Endodermal cell (in vitro differentiated cells): ENCODE measurements around the gene DPP10. TPM values are rescaled to one million over a fixed set of nuclear protein-coding genes. Genes with fewer than 3 reads are reported as not detected.

Experiments used
- DNase-seq: peaks from one replicate; pipeline ENCODE4 v3.0.0-alpha.2; 2017
- H3K27ac ChIP-seq: 2 replicates; pipeline ENCODE4 v1.5.1; 2013; ENCODE audit warnings: mild to moderate bottlenecking, low read depth, low read length, moderate library complexity
- H3K27me3 ChIP-seq: 2 replicates; pipeline ENCODE4 v1.6.1; 2013; ENCODE audit warnings: mild to moderate bottlenecking, low read length, moderate library complexity; ENCODE audit not compliant: insufficient read depth, control insufficient read depth, poor library complexity, severe bottlenecking
- H3K36me3 ChIP-seq: 2 replicates; pipeline ENCODE4 v1.7.0; 2013; ENCODE audit warnings: mild to moderate bottlenecking, low read length, moderate library complexity; ENCODE audit not compliant: control insufficient read depth, insufficient read depth
- H3K4me1 ChIP-seq: one replicate; pipeline ENCODE4 v1.7.0; 2013; ENCODE audit warnings: low read length; ENCODE audit not compliant: control insufficient read depth, insufficient read depth
- H3K4me3 ChIP-seq: 2 replicates; pipeline ENCODE4 v1.5.1; 2013; ENCODE audit warnings: mild to moderate bottlenecking, low read length, moderate library complexity
- H3K9ac ChIP-seq: 2 replicates; pipeline ENCODE4 v1.6.1; 2013; ENCODE audit warnings: mild to moderate bottlenecking, low read length, moderate library complexity; ENCODE audit not compliant: poor library complexity, severe bottlenecking; ENCODE audit errors: extremely low read depth
- H3K9me3 ChIP-seq: 2 replicates; pipeline ENCODE4 v1.6.1; 2013; ENCODE audit warnings: mild to moderate bottlenecking, low read length, moderate library complexity; ENCODE audit not compliant: control insufficient read depth
- H3K27ac Mint-ChIP-seq: 2 replicates; pipeline ENCODE4 v1.8.0; 2020; ENCODE audit warnings: mixed read lengths
- H3K27me3 Mint-ChIP-seq: 2 replicates; pipeline ENCODE4 v1.8.0; 2021; ENCODE audit warnings: mild to moderate bottlenecking, mixed read lengths; ENCODE audit not compliant: insufficient read depth
- H3K36me3 Mint-ChIP-seq: 2 replicates; pipeline ENCODE4 v1.8.0; 2020; ENCODE audit warnings: low read depth, mixed read lengths
- H3K4me1 Mint-ChIP-seq: 2 replicates; pipeline ENCODE4 v1.8.0; 2020; ENCODE audit warnings: mixed read lengths
- H3K4me3 Mint-ChIP-seq: 2 replicates; pipeline ENCODE4 v1.8.0; 2020; ENCODE audit warnings: mild to moderate bottlenecking, moderate library complexity, mixed read lengths
- H3K9me3 Mint-ChIP-seq: 2 replicates; pipeline ENCODE4 v1.8.0; 2020; ENCODE audit warnings: mild to moderate bottlenecking, mixed read lengths
- WGBS, 2 experiments: methylation state at CpG; one replicate each; pipeline versions ENCODE4 v1.1.5 to v1.1.7; 2013; ENCODE audit warnings: missing lambda C conversion rate in 2 of 2, mixed read lengths in 1 of 2; ENCODE audit not compliant: insufficient coverage in 1 of 2, insufficient read length in 1 of 2; 5-methylcytosine and 5-hydroxymethylcytosine counted together
- total RNA-seq, 2 donors: library from RNA; stranded (reverse); fragmentation: NEBNext Ultra II Directional in 1 of 2; extraction: Animal tissue kit (Norgen Biotek cat#: 25700) in 1 of 2; gene quantifications; 2 replicates in 1 of 2; 3 replicates in 1 of 2; pipeline ENCODE4 v1.2.1, GENCODE V29; 2021
- TF ChIP-seq, protein P1 (sequence below): fragments of 200-600 bp; sonication (generic); conservative IDR thresholded peaks from 2 replicates; pipeline ENCODE4 v1.5.0; 2021; ENCODE audit warnings: antibody characterized with exemption, mild to moderate bottlenecking

Gene DPP10
- total RNA-seq, 2 donors from 2014 or later: 8.2 to 19.2 TPM

GRCh38 chr2:115294999-115295398 is 852.6 kb downstream of the DPP10 start:
- H3K27me3 Mint-ChIP-seq: no peaks in the 10 kb centered on the region
- no peaks in the 10 kb centered on the region for H3K4me1 Mint-ChIP-seq
- DNase-seq: no peak
- H3K9me3 Mint-ChIP-seq: no peaks in the 10 kb centered on the region
- Histone ChIP-seq H3K36me3 (no peaks in the 10 kb centered on the region), H3K27me3 (no peaks in the 10 kb centered on the region), H3K4me3 (no peak overlapping the region), H3K9ac (no peak overlapping the region), H3K9me3 (no peaks in the 10 kb centered on the region), H3K4me1 (peaks cover 3% of the 10 kb centered on the region), H3K27ac (peak overlapping the region; percentile 19)
- no peaks in the 10 kb centered on the region for H3K36me3 Mint-ChIP-seq
- H3K27ac Mint-ChIP-seq: no peak overlapping the region
- TF ChIP-seq, protein P1, sequence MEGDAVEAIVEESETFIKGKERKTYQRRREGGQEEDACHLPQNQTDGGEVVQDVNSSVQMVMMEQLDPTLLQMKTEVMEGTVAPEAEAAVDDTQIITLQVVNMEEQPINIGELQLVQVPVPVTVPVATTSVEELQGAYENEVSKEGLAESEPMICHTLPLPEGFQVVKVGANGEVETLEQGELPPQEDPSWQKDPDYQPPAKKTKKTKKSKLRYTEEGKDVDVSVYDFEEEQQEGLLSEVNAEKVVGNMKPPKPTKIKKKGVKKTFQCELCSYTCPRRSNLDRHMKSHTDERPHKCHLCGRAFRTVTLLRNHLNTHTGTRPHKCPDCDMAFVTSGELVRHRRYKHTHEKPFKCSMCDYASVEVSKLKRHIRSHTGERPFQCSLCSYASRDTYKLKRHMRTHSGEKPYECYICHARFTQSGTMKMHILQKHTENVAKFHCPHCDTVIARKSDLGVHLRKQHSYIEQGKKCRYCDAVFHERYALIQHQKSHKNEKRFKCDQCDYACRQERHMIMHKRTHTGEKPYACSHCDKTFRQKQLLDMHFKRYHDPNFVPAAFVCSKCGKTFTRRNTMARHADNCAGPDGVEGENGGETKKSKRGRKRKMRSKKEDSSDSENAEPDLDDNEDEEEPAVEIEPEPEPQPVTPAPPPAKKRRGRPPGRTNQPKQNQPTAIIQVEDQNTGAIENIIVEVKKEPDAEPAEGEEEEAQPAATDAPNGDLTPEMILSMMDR: no peak
- 74 to 88% methylated on average over 4 to 5 of the region's 5 CpGs for WGBS, 2 experiments
- H3K4me3 Mint-ChIP-seq: no peak overlapping the region

DNA sequence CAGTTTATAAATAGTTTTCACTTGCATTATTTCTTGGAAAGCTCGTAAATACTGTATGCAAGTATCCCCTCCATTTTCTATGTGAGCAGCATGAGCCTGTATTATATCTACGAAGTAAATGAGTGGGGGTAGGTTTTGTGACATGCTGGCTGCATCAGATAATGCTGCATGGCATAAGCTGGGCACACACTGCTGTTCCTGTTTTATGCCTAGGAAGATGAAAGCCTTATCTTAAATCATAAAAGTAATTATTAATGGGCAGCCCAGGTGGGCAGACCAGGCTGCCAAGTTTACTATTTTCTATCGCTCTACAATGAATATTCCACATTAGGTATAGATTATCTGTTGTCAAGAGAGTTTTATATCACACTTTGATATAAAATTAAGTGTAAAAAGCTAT is 854.6 kb downstream of the DPP10 start:
- 85% methylated on average over 3 of the region's 3 CpGs; no CpG with 5 or more reads in 1 of the 2 experiments for WGBS, 2 experiments
- Histone ChIP-seq H3K27ac (no peak overlapping the region), H3K4me3 (no peak overlapping the region), H3K4me1 (peaks cover 3% of the 10 kb centered on the region), H3K36me3 (no peaks in the 10 kb centered on the region), H3K9ac (no peak overlapping the region), H3K27me3 (no peaks in the 10 kb centered on the region), H3K9me3 (no peaks in the 10 kb centered on the region)
- Mint-ChIP-seq H3K27ac (no peak overlapping the region), H3K27me3 (no peaks in the 10 kb centered on the region), H3K36me3 (no peaks in the 10 kb centered on the region), H3K9me3 (no peaks in the 10 kb centered on the region), H3K4me3 (no peak overlapping the region), H3K4me1 (no peaks in the 10 kb centered on the region)
- TF ChIP-seq, protein P1: no peak
- DNase-seq: no peak

DNA sequence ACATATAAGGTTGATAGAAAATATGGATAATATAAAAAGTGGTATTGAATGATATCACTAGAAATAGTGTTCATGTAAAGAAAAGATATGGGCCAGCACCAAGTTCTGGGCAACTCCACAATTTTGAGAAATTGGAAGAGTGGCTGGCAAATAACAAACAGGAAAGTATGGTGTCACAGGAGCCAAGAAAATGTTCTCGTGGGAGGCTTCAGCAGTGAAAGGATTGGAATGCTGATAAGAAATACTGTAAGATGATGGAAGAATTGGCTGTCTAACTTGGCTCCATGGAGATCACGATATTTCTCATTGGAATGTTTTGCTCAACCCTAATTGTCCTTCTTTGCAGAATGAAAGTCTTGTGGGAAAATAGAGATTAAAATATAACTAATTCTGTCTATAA is 856.8 kb downstream of the DPP10 start:
- Mint-ChIP-seq H3K4me1 (no peaks in the 10 kb centered on the region), H3K36me3 (no peaks in the 10 kb centered on the region), H3K27ac (no peak overlapping the region), H3K27me3 (no peaks in the 10 kb centered on the region), H3K9me3 (no peaks in the 10 kb centered on the region), H3K4me3 (no peak overlapping the region)
- Histone ChIP-seq H3K9ac (no peak overlapping the region), H3K27ac (peak overlapping the region; percentile 45), H3K9me3 (no peaks in the 10 kb centered on the region), H3K27me3 (no peaks in the 10 kb centered on the region), H3K36me3 (no peaks in the 10 kb centered on the region), H3K4me1 (peaks cover 3% of the 10 kb centered on the region), H3K4me3 (no peak overlapping the region)
- TF ChIP-seq, protein P1: no peak
- no peak for DNase-seq
- 80 to 94% methylated on average over 1 to 2 of the region's 2 CpGs for WGBS, 2 experiments
